Lung (tissue), 12 donors: ENCODE data around the gene S1PR5. TPM values are rescaled to one million over a fixed set of nuclear protein-coding genes. Genes with fewer than 3 reads are reported as not detected.

ENCODE experiments used
- ATAC-seq: fragments of 200-7000 bp; cut with Tn5 transposase; one replicate; pipeline ENCODE4 v1.9.1; 2020; ENCODE audit warnings: moderate number of reproducible peaks; ENCODE audit not compliant: insufficient read depth, low FRiP score
- DNase-seq, 3 donors: peaks; one replicate each; pipeline ENCODE4 v3.0.0-alpha.2; 2013 to 2017
- H3K27ac ChIP-seq, 2 donors: one replicate each; pipeline ENCODE4 v1.5.1; 2013; ENCODE audit warnings: mild to moderate bottlenecking in 2 of 2, moderate library complexity in 2 of 2, control low read depth in 1 of 2, inconsistent platforms in 1 of 2, low read depth in 1 of 2, low read length in 1 of 2
- H3K27me3 ChIP-seq, 3 donors: one replicate each; pipeline ENCODE4 v1.5.1; 2013; ENCODE audit warnings: low read length in 2 of 3; ENCODE audit not compliant: control insufficient read depth in 3 of 3, insufficient read depth in 3 of 3
- H3K36me3 ChIP-seq, 4 donors: one replicate each; pipeline ENCODE4 v1.5.1; 2013; ENCODE audit warnings: low read length in 4 of 4, mild to moderate bottlenecking in 1 of 4, moderate library complexity in 1 of 4; ENCODE audit not compliant: control insufficient read depth in 4 of 4, insufficient read depth in 4 of 4
- H3K4me1 ChIP-seq, 5 donors: one replicate each; pipeline ENCODE4 v1.5.1; 2013; ENCODE audit warnings: low read length in 5 of 5, mild to moderate bottlenecking in 2 of 5, moderate library complexity in 1 of 5; ENCODE audit not compliant: control insufficient read depth in 5 of 5, insufficient read depth in 5 of 5
- H3K4me3 ChIP-seq: one replicate; pipeline ENCODE4 v1.5.1; 2013; ENCODE audit warnings: mild to moderate bottlenecking, control low read depth, moderate library complexity
- H3K9ac ChIP-seq, 2 donors: one replicate each; pipeline ENCODE4 v1.5.1; 2013; ENCODE audit warnings: low read length in 2 of 2, control low read depth in 1 of 2; ENCODE audit not compliant: insufficient read depth in 1 of 2
- H3K9me3 ChIP-seq, 4 donors: one replicate each; pipeline ENCODE4 v1.5.1; 2013; ENCODE audit warnings: low read length in 3 of 4, mild to moderate bottlenecking in 1 of 4, moderate library complexity in 1 of 4; ENCODE audit not compliant: control insufficient read depth in 4 of 4, insufficient read depth in 3 of 4
- WGBS, 2 donors: extraction: QIAGEN DNeasy Blood & Tissue Kit; methylation state at CpG; one replicate each; pipeline ENCODE4 v1.1.7; 2013; 5-methylcytosine and 5-hydroxymethylcytosine counted together
- polyA plus RNA-seq, 2 donors: library from polyadenylated mRNA; stranded (reverse); fragments of 200-250 nt; gene quantifications; one replicate each; pipeline ENCODE4 v1.2.1, GENCODE V29; 2013
- total RNA-seq, 2 donors: library from RNA; depleted of rRNA in 1 of 2; stranded (reverse); fragments of >200 nt in 1 of 2; gene quantifications; one replicate each; pipeline ENCODE4 v1.2.1, GENCODE V29; 2014 to 2021
- TF ChIP-seq, protein P1 (sequence below): IDR thresholded peaks from 2 replicates; pipeline ENCODE4 v1.5.1; 2012; ENCODE audit warnings: mild to moderate bottlenecking; ENCODE audit errors: control extremely low read depth, extremely low read depth
- donor health status: control.
- donor health status: control.
- donor health status: Bipolar disorder and iron deficiency.
- donor health status: healthy.
- donor health status: DM: yes; HTN: yes; CAD: no.

Gene S1PR5
- total and polyA plus RNA-seq, 4 donors: 0.26 to 1.4 (median 0.89) TPM

DNA sequence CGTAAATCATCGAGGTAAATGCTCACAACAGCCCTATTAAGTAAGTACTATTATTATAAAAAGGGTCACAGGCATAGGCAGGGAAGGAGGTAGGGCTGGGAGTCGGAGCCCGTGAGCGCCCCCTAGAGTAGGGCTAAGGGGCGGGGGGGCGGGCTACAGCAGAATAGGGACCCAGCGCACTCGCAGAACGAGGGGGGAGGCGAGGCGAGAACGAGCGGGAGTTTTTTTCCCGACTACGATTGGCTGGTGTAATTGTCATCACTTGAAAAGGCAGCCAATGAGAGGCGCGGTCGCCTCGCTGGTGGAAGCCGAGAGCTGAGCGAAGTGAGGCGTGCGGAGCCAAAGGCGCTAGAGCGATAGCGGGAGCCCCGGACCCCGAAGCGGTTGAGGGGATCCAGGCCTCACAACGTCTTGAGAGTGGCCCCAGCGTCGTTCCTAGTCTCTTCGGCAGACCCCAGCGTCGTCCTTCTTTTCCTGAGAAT lies 38.3 kb downstream of the S1PR5 start:
- TF ChIP-seq, protein P1, sequence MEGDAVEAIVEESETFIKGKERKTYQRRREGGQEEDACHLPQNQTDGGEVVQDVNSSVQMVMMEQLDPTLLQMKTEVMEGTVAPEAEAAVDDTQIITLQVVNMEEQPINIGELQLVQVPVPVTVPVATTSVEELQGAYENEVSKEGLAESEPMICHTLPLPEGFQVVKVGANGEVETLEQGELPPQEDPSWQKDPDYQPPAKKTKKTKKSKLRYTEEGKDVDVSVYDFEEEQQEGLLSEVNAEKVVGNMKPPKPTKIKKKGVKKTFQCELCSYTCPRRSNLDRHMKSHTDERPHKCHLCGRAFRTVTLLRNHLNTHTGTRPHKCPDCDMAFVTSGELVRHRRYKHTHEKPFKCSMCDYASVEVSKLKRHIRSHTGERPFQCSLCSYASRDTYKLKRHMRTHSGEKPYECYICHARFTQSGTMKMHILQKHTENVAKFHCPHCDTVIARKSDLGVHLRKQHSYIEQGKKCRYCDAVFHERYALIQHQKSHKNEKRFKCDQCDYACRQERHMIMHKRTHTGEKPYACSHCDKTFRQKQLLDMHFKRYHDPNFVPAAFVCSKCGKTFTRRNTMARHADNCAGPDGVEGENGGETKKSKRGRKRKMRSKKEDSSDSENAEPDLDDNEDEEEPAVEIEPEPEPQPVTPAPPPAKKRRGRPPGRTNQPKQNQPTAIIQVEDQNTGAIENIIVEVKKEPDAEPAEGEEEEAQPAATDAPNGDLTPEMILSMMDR: no peak
- DNase-seq: peak; percentile 86 to 92 (median 90)
- Histone ChIP-seq H3K27ac (no peak overlapping the region), H3K4me1 (peaks cover 0 to 4% (median 0%) of the 10 kb centered on the region in 5 donors), H3K9me3 (no peaks in the 10 kb centered on the region), H3K9ac (peak overlapping the region in 1 of 2 donors; percentile 49), H3K27me3 (no peaks in the 10 kb centered on the region), H3K36me3 (no peaks in the 10 kb centered on the region), H3K4me3 (no peak overlapping the region)
- ATAC-seq: peak; percentile 88
- 1 to 2% methylated on average over 35 to 36 of the region's 36 CpGs for WGBS, 2 donors

DNA sequence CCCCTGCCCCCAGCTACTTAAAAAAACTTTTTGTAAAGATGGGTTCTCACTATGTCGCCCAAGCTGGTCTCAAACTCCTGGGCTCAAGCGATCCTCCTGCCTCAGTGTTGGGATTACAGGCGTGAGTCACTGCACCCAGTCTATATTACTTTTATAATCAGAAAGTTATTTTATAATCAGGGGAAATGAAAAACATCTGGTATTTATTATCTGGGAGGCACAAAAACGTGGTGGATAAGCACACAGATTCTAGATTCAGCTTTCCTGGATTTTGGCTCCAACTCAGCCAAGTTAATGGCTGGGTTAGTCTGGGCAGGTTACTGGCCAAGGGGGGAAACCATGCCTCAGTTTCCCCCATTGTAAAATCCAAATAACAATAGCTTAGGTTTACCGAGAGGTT lies 38.8 kb downstream of the S1PR5 start:
- WGBS, 2 donors: 34 to 44% methylated on average over 5 of the region's 5 CpGs
- Histone ChIP-seq H3K9ac (no peak overlapping the region), H3K9me3 (no peaks in the 10 kb centered on the region), H3K4me1 (peaks cover 0 to 4% (median 0%) of the 10 kb centered on the region in 5 donors), H3K4me3 (no peak overlapping the region), H3K27me3 (no peaks in the 10 kb centered on the region), H3K27ac (no peak overlapping the region), H3K36me3 (no peaks in the 10 kb centered on the region)
- TF ChIP-seq, protein P1: no peak
- ATAC-seq: no peak
- DNase-seq: no peak

DNA sequence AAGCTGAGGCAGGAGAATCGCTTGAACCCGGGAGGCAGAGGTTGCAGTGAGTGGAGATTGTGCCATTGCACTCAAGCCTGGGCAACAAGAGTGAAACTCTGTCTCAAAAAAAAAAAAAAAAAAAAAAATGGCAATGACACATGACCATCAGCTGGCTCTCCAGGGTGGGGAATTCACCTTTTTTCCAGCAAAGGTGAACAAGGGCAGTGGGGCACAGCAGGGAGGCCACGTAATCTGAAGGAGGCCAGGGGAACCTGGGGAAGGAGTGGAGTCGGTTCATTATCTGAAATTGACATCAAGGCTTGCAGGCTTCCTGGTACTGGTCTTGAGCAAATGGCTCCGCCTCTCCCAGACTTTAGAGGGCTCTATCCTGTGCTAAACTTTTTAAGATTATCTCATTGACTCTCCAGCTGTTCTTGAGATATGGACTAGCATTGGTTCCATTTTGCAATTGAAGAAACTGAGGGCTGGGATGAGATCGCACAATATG lies 42.2 kb downstream of the S1PR5 start:
- H3K27ac ChIP-seq: no peak overlapping the region
- WGBS, 2 donors: 52 to 56% methylated on average over 6 of the region's 6 CpGs
- no peaks in the 10 kb centered on the region for H3K9me3 ChIP-seq
- TF ChIP-seq, protein P1: no peak
- no peak for DNase-seq
- ATAC-seq: no peak
- no peaks in the 10 kb centered on the region for H3K36me3 ChIP-seq
- no peaks in the 10 kb centered on the region for H3K27me3 ChIP-seq
- H3K9ac ChIP-seq: no peak overlapping the region
- H3K4me1 ChIP-seq: peaks cover 0 to 4% (median 0%) of the 10 kb centered on the region in 5 donors
- no peak overlapping the region for H3K4me3 ChIP-seq

DNA sequence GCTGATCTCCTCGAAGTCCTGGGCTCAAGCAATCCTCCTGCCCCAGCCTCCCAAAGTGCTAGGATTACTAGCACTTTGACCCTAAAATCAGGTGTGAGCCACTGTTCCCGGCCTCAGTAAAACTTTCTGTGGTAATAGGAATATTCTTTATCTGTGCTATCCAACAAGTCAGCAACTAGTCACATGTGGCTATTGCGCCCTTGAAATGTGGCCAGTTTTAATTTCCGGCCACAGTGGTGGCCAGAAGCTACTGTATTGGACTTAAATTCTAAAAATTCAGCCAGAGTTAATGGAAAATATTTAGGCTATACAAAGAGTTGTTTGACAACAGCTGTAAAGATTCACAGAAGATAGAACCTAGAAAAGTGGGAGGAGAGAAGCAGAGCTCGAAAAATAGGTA lies 44.1 kb downstream of the S1PR5 start:
- Histone ChIP-seq H3K4me3 (no peak overlapping the region), H3K4me1 (no peaks in the 10 kb centered on the region), H3K27ac (no peak overlapping the region), H3K9ac (no peak overlapping the region), H3K27me3 (no peaks in the 10 kb centered on the region), H3K36me3 (no peaks in the 10 kb centered on the region), H3K9me3 (no peaks in the 10 kb centered on the region)
- WGBS, 2 donors: 77 to 89% methylated on average over 5 of the region's 5 CpGs
- TF ChIP-seq, protein P1: no peak
- ATAC-seq: no peak
- no peak for DNase-seq
